T47D (cell line): ENCODE data around the gene TNFSF12.

Experiments used
- DNase-seq, 2 experiments: peaks; one replicate each; pipeline versions ENCODE4 v3.0.0 to v3.0.0-alpha.2; 2011 to 2012; ENCODE audit warnings: low read depth in 1 of 2, low spot score in 1 of 2
- JUND ChIP-seq: IDR thresholded peaks from 2 replicates; pipeline ENCODE4 v1.6.1; 2012; ENCODE audit warnings: low read depth
- in situ Hi-C: cut with HindIII; loops from 2 replicates; pipeline ENCODE4 v1.10.0; 2016; ENCODE audit warnings: low sequenced_read_pairs, low pct_unique_long_range_greater_than_20kb

The TNFSF12 gene

GRCh38 chr17:7548585-7549400 is at the start of gene TNFSF12:
Gene TNFSF12, plus strand, starts transcription at chr17:7549058. Its CDS starts 96 bp downstream, at chr17:7549154.
- no peak for TF ChIP-seq JUND
- DNase-seq: no peak
- in situ Hi-C loops: no loop called here

- no peak for DNase-seq
- in situ Hi-C loops: no loop called here
Observed at GRCh38 chr17:7499161-7499560, 49.7 kb upstream of the TNFSF12 start.

DNA sequence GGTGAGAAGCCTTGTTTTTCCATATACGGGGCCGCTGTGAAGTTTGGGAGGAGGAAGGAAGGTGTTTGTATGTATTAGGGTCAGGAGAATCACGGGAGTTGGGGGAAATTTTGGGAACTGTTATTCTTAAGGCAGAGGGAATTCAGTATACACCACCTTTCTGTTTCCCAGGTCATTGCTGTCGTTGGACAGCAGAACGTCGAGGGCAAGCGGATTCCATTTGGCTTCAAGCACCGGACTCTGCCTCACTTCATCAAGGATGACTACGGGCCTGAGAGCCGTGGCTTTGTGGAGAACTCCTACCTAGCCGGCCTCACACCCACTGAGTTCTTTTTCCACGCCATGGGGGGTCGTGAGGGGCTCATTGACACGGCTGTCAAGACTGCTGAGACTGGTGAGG is 47.1 kb upstream of the TNFSF12 start:
- in situ Hi-C loops: no loop called here
- no peak for DNase-seq
- no peak for TF ChIP-seq JUND

More at GRCh38 chr17:7499161-7499560, 49.7 kb upstream of the TNFSF12 start:
- no peak for TF ChIP-seq JUND

DNA sequence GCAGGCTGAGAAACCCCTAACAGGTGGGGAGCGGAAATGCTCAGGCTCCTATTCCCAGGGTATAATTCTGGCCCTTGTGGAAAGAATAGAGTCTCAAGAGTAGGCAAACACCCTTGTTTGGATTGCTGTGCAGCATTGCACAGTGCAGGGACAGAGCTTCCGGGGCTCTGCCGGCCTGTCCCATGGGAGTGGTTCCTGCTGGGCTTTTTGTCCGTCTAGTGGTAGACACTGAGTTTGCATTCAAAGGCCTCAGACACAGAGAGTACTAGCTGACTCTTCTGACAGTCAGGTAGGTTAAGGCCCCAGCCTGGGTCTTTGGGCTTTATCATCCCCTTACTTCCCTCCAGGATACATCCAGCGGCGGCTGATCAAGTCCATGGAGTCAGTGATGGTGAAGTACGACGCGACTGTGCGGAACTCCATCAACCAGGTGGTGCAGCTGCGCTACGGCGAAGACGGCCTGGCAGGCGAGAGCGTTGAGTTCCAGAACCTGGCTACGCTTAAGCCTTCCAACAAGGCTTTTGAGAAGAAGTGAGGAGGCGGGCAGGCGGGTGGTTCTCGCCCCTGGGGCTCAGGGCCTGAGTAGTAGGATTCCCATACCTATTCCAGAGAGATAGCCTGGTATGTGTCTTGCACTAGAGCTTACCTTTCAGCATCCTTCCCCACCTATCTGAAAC is 46.5 kb upstream of the TNFSF12 start:
- no peak for TF ChIP-seq JUND
- in situ Hi-C loops: no loop called here
- no peak for DNase-seq

DNA sequence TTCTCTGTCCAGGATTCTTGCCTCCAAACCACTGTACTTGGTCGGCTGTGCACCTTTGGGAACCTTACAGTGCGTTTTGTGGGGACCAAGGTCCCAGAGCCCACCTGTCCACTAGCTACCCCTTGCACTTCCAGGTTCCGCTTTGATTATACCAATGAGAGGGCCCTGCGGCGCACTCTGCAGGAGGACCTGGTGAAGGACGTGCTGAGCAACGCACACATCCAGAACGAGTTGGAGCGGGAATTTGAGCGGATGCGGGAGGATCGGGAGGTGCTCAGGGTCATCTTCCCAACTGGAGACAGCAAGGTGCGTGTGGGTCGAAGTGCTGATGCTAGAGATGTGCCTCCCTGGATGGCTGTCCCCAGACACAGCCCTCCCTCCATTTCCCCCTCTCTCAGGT is 45.9 kb upstream of the TNFSF12 start:
- no peak for DNase-seq
- in situ Hi-C loops: no loop called here
- TF ChIP-seq JUND: no peak

DNA sequence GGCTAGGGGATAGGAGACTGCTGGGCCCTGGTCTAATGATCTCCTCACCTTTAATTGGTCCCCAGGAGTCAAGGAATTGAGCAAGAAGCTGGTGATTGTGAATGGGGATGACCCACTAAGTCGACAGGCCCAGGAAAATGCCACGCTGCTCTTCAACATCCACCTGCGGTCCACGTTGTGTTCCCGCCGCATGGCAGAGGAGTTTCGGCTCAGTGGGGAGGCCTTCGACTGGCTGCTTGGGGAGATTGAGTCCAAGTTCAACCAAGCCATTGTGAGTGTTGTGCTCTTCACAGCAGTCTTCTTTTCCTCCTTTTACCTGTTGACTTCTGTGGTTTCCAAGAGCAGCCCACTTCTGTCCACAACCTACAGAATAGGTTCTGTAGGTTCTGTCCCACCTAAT is 45.3 kb upstream of the TNFSF12 start:
- no peak for TF ChIP-seq JUND
- DNase-seq: no peak
- in situ Hi-C loops: no loop called here

- in situ Hi-C loops: no loop called here
- no peak for TF ChIP-seq JUND
- DNase-seq: no peak
Observed at GRCh38 chr17:7508145-7508544, 40.7 kb upstream of the TNFSF12 start.

DNA sequence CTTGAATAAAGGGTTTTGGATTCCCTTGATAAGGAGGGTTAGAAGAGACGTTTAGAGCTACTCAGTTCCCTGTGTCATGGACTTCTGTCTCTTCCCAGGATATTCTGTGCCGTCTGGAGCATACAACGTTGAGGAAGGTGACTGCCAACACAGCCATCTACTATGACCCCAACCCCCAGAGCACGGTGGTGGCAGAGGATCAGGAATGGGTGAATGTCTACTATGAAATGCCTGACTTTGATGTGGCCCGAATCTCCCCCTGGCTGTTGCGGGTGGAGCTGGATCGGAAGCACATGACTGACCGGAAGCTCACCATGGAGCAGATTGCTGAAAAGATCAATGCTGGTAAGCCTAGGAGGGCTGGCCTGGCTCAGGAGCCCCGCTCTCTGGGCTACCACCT is 40.0 kb upstream of the TNFSF12 start:
- no peak for TF ChIP-seq JUND
- in situ Hi-C loops: no loop called here
- DNase-seq: no peak

DNA sequence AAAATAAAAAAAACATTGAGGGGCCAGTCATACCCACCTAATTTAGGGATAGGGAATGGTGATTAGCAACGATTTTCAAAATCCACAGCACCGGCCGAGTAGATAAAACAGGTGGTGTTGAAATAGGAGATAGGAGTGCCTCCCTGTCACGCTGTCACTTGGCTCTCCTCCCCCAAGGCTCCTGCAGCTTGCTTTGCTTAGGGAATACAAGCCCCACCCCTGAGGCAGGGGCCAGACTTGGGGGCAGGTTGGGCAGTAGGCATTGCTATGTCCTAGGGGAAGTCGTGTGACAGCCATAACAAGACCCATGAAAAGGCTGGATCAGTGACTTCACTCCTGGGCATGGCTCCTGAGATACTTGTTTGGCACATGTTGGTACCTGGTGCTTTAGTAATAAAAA is 38.9 kb upstream of the TNFSF12 start:
- no peak for TF ChIP-seq JUND
- in situ Hi-C loops: no loop called here
- DNase-seq: no peak

- DNase-seq: no peak
- no peak for TF ChIP-seq JUND
- in situ Hi-C loops: no loop called here
Observed at GRCh38 chr17:7511108-7511507, 37.8 kb upstream of the TNFSF12 start.

- TF ChIP-seq JUND: no peak
- no peak for DNase-seq
- in situ Hi-C loops: no loop called here
Observed at GRCh38 chr17:7512105-7512504, 36.8 kb upstream of the TNFSF12 start.

DNA sequence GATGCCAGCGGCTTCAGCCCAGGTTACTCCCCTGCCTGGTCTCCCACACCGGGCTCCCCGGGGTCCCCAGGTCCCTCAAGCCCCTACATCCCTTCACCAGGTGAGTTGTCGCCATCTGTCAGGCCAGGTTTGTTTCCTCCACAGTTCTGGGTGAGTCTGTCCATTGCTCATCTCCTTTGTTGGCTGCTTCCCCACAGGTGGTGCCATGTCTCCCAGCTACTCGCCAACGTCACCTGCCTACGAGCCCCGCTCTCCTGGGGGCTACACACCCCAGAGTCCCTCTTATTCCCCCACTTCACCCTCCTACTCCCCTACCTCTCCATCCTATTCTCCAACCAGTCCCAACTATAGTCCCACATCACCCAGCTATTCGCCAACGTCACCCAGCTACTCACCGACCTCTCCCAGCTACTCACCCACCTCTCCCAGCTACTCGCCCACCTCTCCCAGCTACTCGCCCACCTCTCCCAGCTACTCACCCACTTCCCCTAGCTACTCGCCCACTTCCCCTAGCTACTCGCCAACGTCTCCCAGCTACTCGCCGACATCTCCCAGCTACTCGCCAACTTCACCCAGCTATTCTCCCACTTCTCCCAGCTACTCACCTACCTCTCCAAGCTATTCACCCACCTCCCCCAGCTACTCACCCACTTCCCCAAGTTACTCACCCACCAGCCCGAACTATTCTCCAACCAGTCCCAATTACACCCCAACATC is 35.9 kb upstream of the TNFSF12 start:
- no peak for DNase-seq
- TF ChIP-seq JUND: no peak
- in situ Hi-C loops: no loop called here
